Vagina (tissue), 2 donors: ENCODE measurements around the gene SZRD1. TPM values are rescaled to one million over a fixed set of nuclear protein-coding genes. Genes with fewer than 3 reads are reported as not detected.

Source experiments
- DNase-seq, 2 donors: peaks; one replicate each; pipeline ENCODE4 v3.0.0-alpha.2; 2017; ENCODE audit errors: extremely low spot score in 2 of 2
- H3K27ac ChIP-seq: fragments of 200-600 bp; sonication (generic); one replicate; pipeline ENCODE4 v1.5.1; 2019
- H3K27me3 ChIP-seq: fragments of 200-600 bp; sonication (generic); one replicate; pipeline ENCODE4 v1.5.1; 2019
- H3K36me3 ChIP-seq, 2 donors: fragments of 200-600 bp; sonication (generic); one replicate each; pipeline ENCODE4 v1.5.1; 2017 to 2019
- H3K4me1 ChIP-seq: fragments of 200-600 bp; sonication (generic); one replicate; pipeline ENCODE4 v1.5.1; 2019
- H3K4me3 ChIP-seq, 2 donors: fragments of 200-600 bp; sonication (generic); 1 replicate in 1 of 2; 2 replicates in 1 of 2; pipeline ENCODE4 v1.5.1; 2016 to 2019
- H3K9me3 ChIP-seq: fragments of 200-600 bp; sonication (generic); one replicate; pipeline ENCODE4 v1.5.1; 2019
- CTCF ChIP-seq, 3 experiments: fragments of 450-650 bp in 2 of 3; fragments of 200-600 bp in 1 of 3; sonication (generic) in 1 of 3; IDR thresholded peaks; one replicate each; pipeline ENCODE4 v1.5.1; 2017 to 2019; ENCODE audit warnings: antibody characterized with exemption in 3 of 3, mild to moderate bottlenecking in 2 of 3, moderate library complexity in 2 of 3
- POLR2A ChIP-seq, 2 donors: fragments of 450-650 bp; IDR thresholded peaks; one replicate each; pipeline ENCODE4 v1.6.1; 2017; ENCODE audit warnings: antibody characterized with exemption in 2 of 2, mild to moderate bottlenecking in 2 of 2, moderate library complexity in 2 of 2
- POLR2AphosphoS5 ChIP-seq, 2 donors: sonication (generic); formaldehyde crosslinking; IDR thresholded peaks; one replicate each; pipeline ENCODE4 v1.9.0; 2017; ENCODE audit warnings: antibody characterized with exemption in 2 of 2, mild to moderate bottlenecking in 2 of 2, low read depth in 1 of 2; ENCODE audit not compliant: insufficient read depth in 1 of 2
- intact Hi-C: fragments of 100-400 bp; cut with DNase I; formaldehyde crosslinking; loops from one replicate; pipeline ENCODE4 v1.15.1; 2023
- total RNA-seq: library from RNA; depleted of rRNA; stranded (reverse); fragments of >200 nt; gene quantifications from one replicate; pipeline ENCODE4 v1.2.3, GENCODE V29; 2016

SZRD1 gene
- total RNA-seq, 1 donor from 2014 or later, result 52.3 TPM

- no peak overlapping the region for H3K4me3 ChIP-seq
- no peaks in the 10 kb centered on the region for H3K9me3 ChIP-seq
- DNase-seq, result no peak
- no peaks in the 10 kb centered on the region for H3K27me3 ChIP-seq
- intact Hi-C loops, result no loop called here
- TF ChIP-seq POLR2A (IDR thresholded peaks at IDR 0.05), result no peak
- no peak for TF ChIP-seq POLR2AphosphoS5 (IDR thresholded peaks at IDR 0.05; ENCODE audit: insufficient read depth in 1 of 2, low read depth in 1 of 2)
- no peak for TF ChIP-seq CTCF (IDR thresholded peaks at IDR 0.05)
- no peaks in the 10 kb centered on the region for H3K36me3 ChIP-seq
- no peak overlapping the region for H3K27ac ChIP-seq
- no peaks in the 10 kb centered on the region for H3K4me1 ChIP-seq
Measured at GRCh38 chr1:16406868-16407267, 39.8 kb downstream of the SZRD1 start.

DNA sequence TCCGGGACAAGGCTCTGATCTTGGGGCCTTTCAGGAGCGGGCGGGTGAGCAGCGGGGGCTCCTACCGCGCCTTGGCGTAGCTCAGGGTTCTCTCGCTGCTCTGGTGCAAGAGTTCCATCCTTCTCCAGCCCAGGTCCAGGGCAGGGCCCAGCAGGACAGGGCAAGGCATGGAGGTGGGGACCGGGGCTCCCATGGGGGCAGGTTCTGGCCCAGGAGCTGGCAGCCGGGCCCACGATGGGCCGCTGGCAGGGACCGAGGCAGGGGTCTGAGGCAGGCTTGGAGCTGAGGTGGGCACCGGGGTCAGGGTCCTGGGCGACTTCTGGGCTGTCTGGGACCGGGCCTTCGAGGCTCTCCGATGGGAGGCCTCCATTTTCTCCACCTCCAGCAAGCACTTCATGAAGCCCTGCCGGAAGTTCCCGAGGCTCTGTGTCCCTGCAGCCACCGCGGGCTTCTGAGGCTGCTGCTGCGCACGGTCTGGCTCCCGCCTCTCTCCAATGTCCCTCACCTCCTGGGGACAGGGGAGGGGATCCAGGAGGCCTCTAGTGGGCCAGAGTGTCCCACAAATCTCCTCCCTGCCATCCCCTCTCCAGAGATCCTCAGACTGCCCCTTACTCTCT is 42.6 kb downstream of the SZRD1 start:
- DNase-seq, result no peak
- Histone ChIP-seq H3K4me3 (no peak overlapping the region), H3K4me1 (no peaks in the 10 kb centered on the region), H3K27ac (no peak overlapping the region), H3K36me3 (no peaks in the 10 kb centered on the region), H3K9me3 (no peaks in the 10 kb centered on the region), H3K27me3 (no peaks in the 10 kb centered on the region)
- intact Hi-C loops, result no loop called here
- no peak for TF ChIP-seq POLR2A (IDR thresholded peaks at IDR 0.05)
- no peak for TF ChIP-seq CTCF (IDR thresholded peaks at IDR 0.05)
- no peak for TF ChIP-seq POLR2AphosphoS5 (IDR thresholded peaks at IDR 0.05; ENCODE audit: insufficient read depth in 1 of 2, low read depth in 1 of 2)

GRCh38 chr1:16410803-16411202 is 43.8 kb downstream of the SZRD1 start:
- H3K36me3 ChIP-seq, result no peaks in the 10 kb centered on the region
- TF ChIP-seq POLR2A (IDR thresholded peaks at IDR 0.05) (no peak), CTCF (IDR thresholded peaks at IDR 0.05) (no peak), POLR2AphosphoS5 (IDR thresholded peaks at IDR 0.05; ENCODE audit: insufficient read depth in 1 of 2, low read depth in 1 of 2) (no peak)
- no peak overlapping the region for H3K27ac ChIP-seq
- H3K4me3 ChIP-seq, result no peak overlapping the region
- no peaks in the 10 kb centered on the region for H3K4me1 ChIP-seq
- no peaks in the 10 kb centered on the region for H3K9me3 ChIP-seq
- no peaks in the 10 kb centered on the region for H3K27me3 ChIP-seq
- no peak for DNase-seq
- intact Hi-C loops, result no loop called here

- intact Hi-C loops, result no loop called here
Measured at GRCh38 chr1:16413191-16413590, 46.1 kb downstream of the SZRD1 start.

More at GRCh38 chr1:16413191-16413590, 46.1 kb downstream of the SZRD1 start:
- no peaks in the 10 kb centered on the region for H3K4me1 ChIP-seq
- H3K27ac ChIP-seq, result no peak overlapping the region
- H3K9me3 ChIP-seq, result no peaks in the 10 kb centered on the region
- H3K4me3 ChIP-seq, result no peak overlapping the region
- TF ChIP-seq POLR2AphosphoS5 (IDR thresholded peaks at IDR 0.05; ENCODE audit: insufficient read depth in 1 of 2, low read depth in 1 of 2), result no peak
- TF ChIP-seq CTCF (IDR thresholded peaks at IDR 0.05), result no peak
- no peak for TF ChIP-seq POLR2A (IDR thresholded peaks at IDR 0.05)
- H3K36me3 ChIP-seq, result no peaks in the 10 kb centered on the region
- no peaks in the 10 kb centered on the region for H3K27me3 ChIP-seq
- DNase-seq, result no peak
